Sigmoid colon (tissue), 4 donors: ENCODE results near the gene TRIM47.

Experiments
- EP300 ChIP-seq, 4 donors: sonication (generic); formaldehyde crosslinking; IDR thresholded peaks; one replicate each; pipeline ENCODE4 v1.6.1; 2017; ENCODE audit warnings: antibody characterized with exemption in 4 of 4
- POLR2A ChIP-seq, 2 donors: fragments of 450-650 bp; IDR thresholded peaks; one replicate each; pipeline ENCODE4 v1.6.1; 2016; ENCODE audit warnings: antibody characterized with exemption in 2 of 2, mild to moderate bottlenecking in 2 of 2, moderate library complexity in 2 of 2
- TF ChIP-seq, protein P1 (sequence below), 4 experiments: fragments of 450-650 bp in 3 of 4; fragments of 200-600 bp in 1 of 4; IDR thresholded peaks; one replicate each; pipeline ENCODE4 v1.5.1; 2016 to 2019; ENCODE audit warnings: antibody characterized with exemption in 4 of 4, mild to moderate bottlenecking in 3 of 4, moderate library complexity in 2 of 4

DNA sequence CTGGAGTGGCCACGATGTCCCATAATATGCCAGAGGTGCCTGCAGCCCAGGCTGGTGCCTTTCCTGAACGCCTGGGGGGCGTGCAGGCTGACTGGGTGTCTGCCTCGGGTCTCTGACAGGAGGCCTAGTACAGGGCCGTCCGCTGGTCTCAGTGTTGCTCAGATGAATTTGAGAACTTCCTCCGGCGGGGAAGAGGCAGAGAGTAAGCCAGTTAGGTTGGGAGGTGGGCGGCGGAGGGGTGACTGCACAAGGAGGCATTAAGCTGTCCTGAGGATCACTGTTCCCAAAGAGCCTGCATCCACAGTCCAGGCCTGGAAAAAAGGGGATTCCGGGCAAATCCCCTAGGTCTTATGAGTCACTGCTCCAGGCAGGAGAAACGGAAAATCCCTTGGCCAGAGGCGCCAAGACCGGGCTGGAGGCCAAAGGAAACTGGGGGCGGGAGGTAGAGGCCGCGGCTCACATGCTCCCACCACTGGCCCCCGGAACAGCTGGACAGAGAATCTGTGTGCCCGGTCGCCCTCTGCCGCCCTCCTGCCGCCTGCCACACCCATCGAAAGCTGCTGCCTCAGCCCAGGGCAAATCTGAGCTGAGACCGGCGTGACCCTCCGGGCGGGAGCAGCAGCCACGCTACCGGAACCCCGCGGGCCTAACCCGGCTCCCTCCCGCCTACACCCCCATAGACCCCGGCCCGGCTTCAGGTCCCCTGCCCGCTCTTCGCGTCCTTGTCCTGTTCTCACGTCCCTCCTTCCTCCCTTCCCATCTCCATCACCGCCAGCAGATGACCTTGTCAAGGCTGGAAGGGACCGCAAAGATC is 1.2 kb downstream of the TRIM47 start:
- TF ChIP-seq POLR2A (IDR thresholded peaks at IDR 0.05) (peak in 1 of 2 donors; percentile 11), EP300 (IDR thresholded peaks at IDR 0.05) (peak in 2 of 4 donors; percentile 60 to 90)
- TF ChIP-seq, protein P1, sequence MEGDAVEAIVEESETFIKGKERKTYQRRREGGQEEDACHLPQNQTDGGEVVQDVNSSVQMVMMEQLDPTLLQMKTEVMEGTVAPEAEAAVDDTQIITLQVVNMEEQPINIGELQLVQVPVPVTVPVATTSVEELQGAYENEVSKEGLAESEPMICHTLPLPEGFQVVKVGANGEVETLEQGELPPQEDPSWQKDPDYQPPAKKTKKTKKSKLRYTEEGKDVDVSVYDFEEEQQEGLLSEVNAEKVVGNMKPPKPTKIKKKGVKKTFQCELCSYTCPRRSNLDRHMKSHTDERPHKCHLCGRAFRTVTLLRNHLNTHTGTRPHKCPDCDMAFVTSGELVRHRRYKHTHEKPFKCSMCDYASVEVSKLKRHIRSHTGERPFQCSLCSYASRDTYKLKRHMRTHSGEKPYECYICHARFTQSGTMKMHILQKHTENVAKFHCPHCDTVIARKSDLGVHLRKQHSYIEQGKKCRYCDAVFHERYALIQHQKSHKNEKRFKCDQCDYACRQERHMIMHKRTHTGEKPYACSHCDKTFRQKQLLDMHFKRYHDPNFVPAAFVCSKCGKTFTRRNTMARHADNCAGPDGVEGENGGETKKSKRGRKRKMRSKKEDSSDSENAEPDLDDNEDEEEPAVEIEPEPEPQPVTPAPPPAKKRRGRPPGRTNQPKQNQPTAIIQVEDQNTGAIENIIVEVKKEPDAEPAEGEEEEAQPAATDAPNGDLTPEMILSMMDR (IDR thresholded peaks at IDR 0.05) = no peak
